Left lung (tissue), 10 donors: ENCODE data around the gene FABP2. TPM values are rescaled to one million over a fixed set of nuclear protein-coding genes. Genes with fewer than 3 reads are reported as not detected.

ENCODE experiments used
- ATAC-seq: fragments of 200-7000 bp; cut with Tn5 transposase; one replicate; pipeline ENCODE4 v1.9.1; 2020; ENCODE audit warnings: moderate library complexity
- DNase-seq, 4 donors: peaks; one replicate each; pipeline ENCODE4 v3.0.0-alpha.2; 2013 to 2020
- H3K27ac ChIP-seq, 2 donors: fragments of 200-600 bp; sonication (generic) in 1 of 2; one replicate each; pipeline versions ENCODE4 v1.5.0 to v1.8.0; 2020 to 2021
- H3K27me3 ChIP-seq, 2 donors: fragments of 200-600 bp; sonication (generic) in 1 of 2; one replicate each; pipeline versions ENCODE4 v1.5.0 to v1.8.0; 2020 to 2021
- H3K36me3 ChIP-seq, 2 donors: fragments of 200-600 bp; sonication (generic) in 1 of 2; one replicate each; pipeline versions ENCODE4 v1.5.0 to v1.8.0; 2020 to 2021
- H3K4me1 ChIP-seq, 2 donors: fragments of 200-600 bp; one replicate each; pipeline ENCODE4 v1.8.0; 2021
- H3K4me3 ChIP-seq, 2 donors: fragments of 200-600 bp; sonication (generic) in 1 of 2; one replicate each; pipeline versions ENCODE4 v1.5.0 to v1.8.0; 2020 to 2021; ENCODE audit warnings: mild to moderate bottlenecking in 1 of 2
- H3K9me3 ChIP-seq, 2 donors: fragments of 200-600 bp; sonication (generic) in 1 of 2; one replicate each; pipeline versions ENCODE4 v1.5.0 to v1.8.0; 2020 to 2021
- intact Hi-C, 2 donors: fragments of 100-400 bp; cut with DNase I; formaldehyde crosslinking; loops; one replicate each; pipeline versions ENCODE4 v1.11.2 to v1.14.2; 2022
- polyA plus RNA-seq, 6 donors: library from polyadenylated mRNA; unstranded; fragments of 120-200 nt; gene quantifications; one replicate each; pipeline ENCODE4 v1.2.1, GENCODE V29; 2013; ENCODE audit not compliant: insufficient read length in 6 of 6
- total RNA-seq, 2 donors: library from RNA; stranded (reverse); fragmentation: NEBNext Ultra II Directional; extraction: Animal tissue kit (Norgen Biotek cat#: 25700); gene quantifications; one replicate each; pipeline ENCODE4 v1.2.1, GENCODE V29; 2021
- TF ChIP-seq, protein P1 (sequence below), 2 donors: fragments of 200-600 bp; sonication (generic) in 1 of 2; IDR thresholded peaks; one replicate each; pipeline versions ENCODE4 v1.5.0 to v1.8.0; 2021; ENCODE audit warnings: antibody characterized with exemption in 2 of 2
- donor health status: DM: no; HTN: yes; CAD: no.
- donor health status: DM: no; HTN: no; CAD: no.

FABP2 gene
- total and polyA plus RNA-seq, 8 donors, result 0.06 TPM; not detected in 7

DNA sequence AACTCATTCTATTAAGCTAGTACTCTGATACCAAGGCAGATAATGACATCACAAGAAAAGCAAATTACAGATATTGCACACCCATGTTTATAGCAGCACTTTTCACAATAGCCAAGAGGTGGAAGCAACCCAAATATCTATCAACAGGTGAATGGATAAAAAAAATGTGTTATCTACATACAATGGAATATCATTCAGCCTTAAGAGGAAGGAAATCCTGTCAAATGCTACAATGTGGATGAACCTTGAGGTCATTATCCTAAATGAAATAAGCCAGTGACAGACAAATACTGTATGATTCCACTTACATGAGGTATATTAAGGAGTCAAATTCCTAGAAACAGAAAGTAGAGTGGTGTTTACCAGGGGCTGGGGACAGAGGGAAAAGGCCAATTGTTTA lies 14.3 kb downstream of the FABP2 start:
- Histone ChIP-seq H3K4me1 (no peaks in the 10 kb centered on the region), H3K9me3 (no peaks in the 10 kb centered on the region), H3K27me3 (no peaks in the 10 kb centered on the region), H3K36me3 (no peaks in the 10 kb centered on the region), H3K4me3 (no peak overlapping the region), H3K27ac (no peak overlapping the region)
- no peak for DNase-seq
- TF ChIP-seq, protein P1, sequence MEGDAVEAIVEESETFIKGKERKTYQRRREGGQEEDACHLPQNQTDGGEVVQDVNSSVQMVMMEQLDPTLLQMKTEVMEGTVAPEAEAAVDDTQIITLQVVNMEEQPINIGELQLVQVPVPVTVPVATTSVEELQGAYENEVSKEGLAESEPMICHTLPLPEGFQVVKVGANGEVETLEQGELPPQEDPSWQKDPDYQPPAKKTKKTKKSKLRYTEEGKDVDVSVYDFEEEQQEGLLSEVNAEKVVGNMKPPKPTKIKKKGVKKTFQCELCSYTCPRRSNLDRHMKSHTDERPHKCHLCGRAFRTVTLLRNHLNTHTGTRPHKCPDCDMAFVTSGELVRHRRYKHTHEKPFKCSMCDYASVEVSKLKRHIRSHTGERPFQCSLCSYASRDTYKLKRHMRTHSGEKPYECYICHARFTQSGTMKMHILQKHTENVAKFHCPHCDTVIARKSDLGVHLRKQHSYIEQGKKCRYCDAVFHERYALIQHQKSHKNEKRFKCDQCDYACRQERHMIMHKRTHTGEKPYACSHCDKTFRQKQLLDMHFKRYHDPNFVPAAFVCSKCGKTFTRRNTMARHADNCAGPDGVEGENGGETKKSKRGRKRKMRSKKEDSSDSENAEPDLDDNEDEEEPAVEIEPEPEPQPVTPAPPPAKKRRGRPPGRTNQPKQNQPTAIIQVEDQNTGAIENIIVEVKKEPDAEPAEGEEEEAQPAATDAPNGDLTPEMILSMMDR (IDR thresholded peaks at IDR 0.05), result no peak
- no peak for ATAC-seq
- intact Hi-C loops, result no loop called here

DNA sequence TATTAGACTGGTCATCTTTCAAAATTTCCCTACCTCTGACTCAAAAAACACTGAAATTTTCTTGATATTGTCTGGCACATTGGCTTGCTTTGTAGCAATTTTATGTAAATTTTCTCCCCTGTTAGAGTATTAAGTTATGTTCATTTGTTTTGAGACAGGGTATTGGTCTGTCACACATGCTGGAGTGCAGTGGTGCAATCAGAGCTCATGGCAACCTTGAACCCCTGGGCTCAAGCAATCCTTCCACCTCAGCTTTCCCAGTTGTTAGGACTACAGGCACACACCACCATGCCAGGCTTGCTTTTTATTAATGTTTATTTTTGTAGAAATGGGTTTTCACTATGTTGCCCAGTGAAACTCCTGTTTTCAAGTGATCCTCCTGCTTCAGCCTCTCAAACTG lies 17.5 kb downstream of the FABP2 start:
- TF ChIP-seq, protein P1 (IDR thresholded peaks at IDR 0.05), result no peak
- intact Hi-C loops, result no loop called here
- Histone ChIP-seq H3K27ac (no peak overlapping the region), H3K4me3 (no peak overlapping the region), H3K9me3 (no peaks in the 10 kb centered on the region), H3K27me3 (no peaks in the 10 kb centered on the region), H3K4me1 (no peaks in the 10 kb centered on the region), H3K36me3 (no peaks in the 10 kb centered on the region)
- no peak for DNase-seq
- no peak for ATAC-seq

DNA sequence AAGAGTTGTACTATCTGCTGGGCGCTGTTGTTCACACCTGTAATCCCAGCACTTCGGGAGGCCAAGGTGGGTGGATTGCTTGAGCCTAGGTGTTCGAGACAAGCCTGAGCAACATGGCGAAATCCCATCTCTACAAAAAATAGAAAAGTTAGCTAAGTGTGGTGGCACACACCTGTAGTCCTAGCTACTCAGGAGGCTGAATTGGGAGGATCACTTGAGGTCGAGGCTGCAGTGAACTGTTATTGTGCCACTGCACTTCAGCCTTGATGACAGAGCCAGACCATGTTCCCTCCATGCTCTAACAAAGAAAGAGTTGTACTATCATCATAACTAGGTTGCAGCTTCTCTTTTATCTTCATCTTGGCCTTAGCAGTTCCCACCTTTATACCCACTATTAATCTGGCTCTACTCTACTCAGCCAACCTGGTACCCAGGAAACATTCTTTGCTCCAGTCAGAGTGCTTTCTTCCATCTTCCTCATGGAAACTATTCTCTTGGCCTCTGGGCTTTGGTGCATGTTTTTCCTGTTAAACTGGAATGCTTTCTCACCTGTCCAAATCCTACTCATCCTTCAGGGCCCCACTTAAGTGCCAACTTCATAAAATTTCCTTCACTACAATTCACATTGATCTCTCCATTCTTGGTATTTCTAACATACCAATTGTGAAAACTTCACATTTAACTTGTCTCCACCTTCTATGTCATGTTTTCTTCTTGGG lies 18.2 kb downstream of the FABP2 start:
- H3K36me3 ChIP-seq, result no peaks in the 10 kb centered on the region
- no peaks in the 10 kb centered on the region for H3K9me3 ChIP-seq
- ATAC-seq (no peak), DNase-seq (no peak)
- no peak overlapping the region for H3K4me3 ChIP-seq
- H3K4me1 ChIP-seq, result peaks cover 0 to 6% of the 10 kb centered on the region in 2 donors
- TF ChIP-seq, protein P1 (IDR thresholded peaks at IDR 0.05), result no peak
- no peaks in the 10 kb centered on the region for H3K27me3 ChIP-seq
- H3K27ac ChIP-seq, result no peak overlapping the region
- intact Hi-C loops, result no loop called here

DNA sequence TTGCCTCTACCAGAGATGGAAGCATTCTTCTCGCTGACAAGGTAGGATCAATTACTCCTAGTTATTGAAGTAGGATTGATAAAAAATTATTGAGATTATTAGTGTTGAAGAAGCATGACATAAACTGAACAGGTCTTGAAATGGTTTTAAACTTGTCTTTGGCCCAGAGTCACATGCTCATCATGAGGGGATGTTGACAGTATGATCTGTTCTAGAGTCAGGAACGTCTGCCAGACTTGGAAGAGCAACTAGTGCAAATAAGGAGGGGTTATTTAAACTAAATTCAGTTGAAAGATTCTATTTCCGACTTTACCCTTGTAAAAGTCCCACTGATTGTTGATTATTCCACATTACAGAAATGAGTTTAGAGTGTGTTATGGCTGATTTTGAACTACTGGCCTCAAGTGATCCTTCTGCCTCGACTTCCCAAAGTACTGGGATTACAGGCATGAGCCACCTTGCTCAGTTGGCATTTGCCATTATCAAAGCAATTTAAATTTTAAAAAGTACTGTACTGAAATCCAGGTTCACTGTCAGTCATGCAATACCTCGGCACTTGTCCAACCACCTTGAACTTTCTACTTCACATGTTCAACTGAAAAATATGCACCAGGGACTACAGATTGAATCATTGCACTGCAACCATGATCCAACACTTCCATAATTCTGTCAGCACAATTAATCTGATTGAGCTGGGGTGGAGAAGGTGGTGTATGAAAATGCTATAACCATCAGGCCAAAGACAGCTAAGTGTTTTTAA lies 19.7 kb downstream of the FABP2 start:
- ATAC-seq, result no peak
- no peak for DNase-seq
- Histone ChIP-seq H3K4me1 (peaks cover 0 to 21% of the 10 kb centered on the region in 2 donors), H3K9me3 (no peaks in the 10 kb centered on the region), H3K36me3 (peaks cover 0 to 13% of the 10 kb centered on the region in 2 donors), H3K27me3 (no peaks in the 10 kb centered on the region), H3K27ac (no peak overlapping the region), H3K4me3 (no peak overlapping the region)
- TF ChIP-seq, protein P1 (IDR thresholded peaks at IDR 0.05), result no peak
- intact Hi-C loops, result no loop called here
